Neural cell (in vitro differentiated cells): ENCODE measurements around the gene ZPLD1. TPM values are rescaled to one million over a fixed set of nuclear protein-coding genes. Genes with fewer than 3 reads are reported as not detected.

ENCODE experiments used
- H2AFZ ChIP-seq: fragments of 200-600, 300-800 bp; sonication (generic), shearing (Covaris generic); 2 replicates; pipeline ENCODE4 v1.6.0; 2014; ENCODE audit warnings: low read depth, mild to moderate bottlenecking, antibody characterized with exemption, low read length, moderate library complexity
- H3F3A ChIP-seq: fragments of 200-600 bp; shearing (Covaris generic); 2 replicates; pipeline ENCODE4 v1.6.1; 2016; ENCODE audit warnings: mild to moderate bottlenecking, moderate library complexity, mixed read lengths, antibody characterized with exemption, low read length; ENCODE audit not compliant: insufficient read depth, poor library complexity, severe bottlenecking
- H3K27ac ChIP-seq: fragments of 200-600, 300-800 bp; sonication (generic), shearing (Covaris generic); 2 replicates; pipeline ENCODE4 v1.5.1; 2014; ENCODE audit warnings: mild to moderate bottlenecking, low read length, moderate library complexity
- H3K27me3 ChIP-seq: fragments of 300-800, 200-600 bp; sonication (generic), shearing (Covaris generic); 2 replicates; pipeline ENCODE4 v1.6.0; 2014; ENCODE audit warnings: mild to moderate bottlenecking, low read depth, low read length, moderate library complexity; ENCODE audit not compliant: insufficient read depth
- H3K36me3 ChIP-seq: fragments of 300-800, 200-600 bp; sonication (generic), shearing (Covaris generic); 2 replicates; pipeline ENCODE4 v1.5.1; 2014; ENCODE audit warnings: mild to moderate bottlenecking, antibody characterized with exemption, low read length, moderate library complexity; ENCODE audit not compliant: insufficient read depth
- H3K4me2 ChIP-seq: fragments of 300-800, 200-600 bp; sonication (generic), shearing (Covaris generic); 2 replicates; pipeline ENCODE4 v1.6.0; 2014; ENCODE audit warnings: mild to moderate bottlenecking, low read length
- H3K4me3 ChIP-seq: fragments of 300-800, 200-600 bp; sonication (generic), shearing (Covaris generic); 2 replicates; pipeline ENCODE4 v1.5.1; 2014; ENCODE audit warnings: mild to moderate bottlenecking, low read length, moderate library complexity
- H3K79me2 ChIP-seq: fragments of 200-600 bp; shearing (Covaris generic); replicated peaks from 2 replicates; pipeline ENCODE4 v1.6.0; 2014; ENCODE audit warnings: mild to moderate bottlenecking, low read length, moderate library complexity; ENCODE audit not compliant: insufficient read depth
- H3K9ac ChIP-seq: fragments of 300-800, 200-600 bp; sonication (generic), shearing (Covaris generic); 2 replicates; pipeline ENCODE4 v1.6.1; 2016; ENCODE audit warnings: mild to moderate bottlenecking, low read length, mixed read lengths
- H3K9me2 ChIP-seq: fragments of 200-600 bp; shearing (Covaris generic); 2 replicates; pipeline ENCODE4 v1.6.1; 2016; ENCODE audit warnings: mild to moderate bottlenecking, low read length, mixed read lengths; ENCODE audit not compliant: insufficient read depth
- H3K9me3 ChIP-seq: fragments of 200-600, 300-800 bp; sonication (generic), shearing (Covaris generic); 2 replicates; pipeline ENCODE4 v1.6.1; 2016; ENCODE audit warnings: mild to moderate bottlenecking, mixed run types, low read length, moderate library complexity, mixed read lengths
- H4K20me1 ChIP-seq: fragments of 200-600 bp; shearing (Covaris generic); 2 replicates; pipeline ENCODE4 v1.6.1; 2016; ENCODE audit warnings: mild to moderate bottlenecking, mixed run types; ENCODE audit not compliant: insufficient read depth
- CTCF ChIP-seq: fragments of 450-650 bp; IDR thresholded peaks from 2 replicates; pipeline ENCODE4 v1.5.1; 2014; ENCODE audit warnings: antibody characterized with exemption, mild to moderate bottlenecking, moderate library complexity; ENCODE audit not compliant: poor library complexity, severe bottlenecking
- EP300 ChIP-seq: fragments of 450-650 bp; conservative IDR thresholded peaks from 2 replicates; pipeline ENCODE4 v1.6.1; 2014; ENCODE audit warnings: antibody characterized with exemption, mild to moderate bottlenecking, moderate library complexity; ENCODE audit not compliant: poor library complexity, severe bottlenecking
- MXI1 ChIP-seq: fragments of 450-650 bp; conservative IDR thresholded peaks from 2 replicates; pipeline ENCODE4 v1.6.1; 2014; ENCODE audit warnings: antibody characterized with exemption, mild to moderate bottlenecking; ENCODE audit not compliant: poor library complexity, severe bottlenecking
- POLR2AphosphoS5 ChIP-seq: IDR thresholded peaks from 2 replicates; pipeline ENCODE4 v1.6.1; 2012
- RAD21 ChIP-seq: fragments of 450-650 bp; conservative IDR thresholded peaks from 2 replicates; pipeline ENCODE4 v1.6.1; 2014; ENCODE audit warnings: antibody characterized with exemption, mild to moderate bottlenecking, moderate library complexity
- REST ChIP-seq: IDR thresholded peaks from 2 replicates; pipeline ENCODE4 v1.6.1; 2012; ENCODE audit warnings: borderline replicate concordance
- SMC3 ChIP-seq: fragments of 450-650 bp; conservative IDR thresholded peaks from 2 replicates; pipeline ENCODE4 v1.6.1; 2014; ENCODE audit warnings: antibody characterized with exemption, mild to moderate bottlenecking, moderate library complexity; ENCODE audit not compliant: poor library complexity
- TAF1 ChIP-seq: IDR thresholded peaks from 2 replicates; pipeline ENCODE4 v1.6.1; 2012; ENCODE audit warnings: low read depth
- polyA plus RNA-seq: library from polyadenylated mRNA; depleted of rRNA; stranded (reverse); fragments of >200 nt; gene quantifications from 2 replicates; pipeline ENCODE4 v1.2.3, GENCODE V29; 2014

Gene ZPLD1
- polyA plus RNA-seq, 1 donor from 2014 or later = not detected

- Histone ChIP-seq H3K4me3 (no peak overlapping the region), H3K79me2 (no peaks in the 10 kb centered on the region)
These were observed 93.9 kb downstream of the ZPLD1 start for GRCh38 chr3:102528727-102529126.

More at GRCh38 chr3:102528727-102529126, 93.9 kb downstream of the ZPLD1 start:
- Histone ChIP-seq H4K20me1 (no peaks in the 10 kb centered on the region), H3F3A (no peaks in the 10 kb centered on the region), H3K27me3 (no peaks in the 10 kb centered on the region), H3K4me2 (no peak overlapping the region), H3K9me3 (no peaks in the 10 kb centered on the region), H3K9me2 (no peaks in the 10 kb centered on the region), H2AFZ (no peak overlapping the region), H3K27ac (no peak overlapping the region), H3K9ac (no peak overlapping the region), H3K36me3 (no peaks in the 10 kb centered on the region)
- TF ChIP-seq REST (no peak), MXI1 (no peak), TAF1 (no peak), SMC3 (no peak), POLR2AphosphoS5 (no peak), CTCF (no peak), RAD21 (no peak), EP300 (no peak)
